Sigmoid colon (tissue), 7 donors: ENCODE measurements around the gene KRTAP1-1. TPM values are rescaled to one million over a fixed set of nuclear protein-coding genes. Genes with fewer than 3 reads are reported as not detected.

ENCODE experiments used
- DNase-seq: peaks from one replicate; pipeline ENCODE4 v3.0.0-alpha.2; 2019
- H3K27ac ChIP-seq, 4 donors: fragments of 200-600 bp; sonication (generic); one replicate each; pipeline ENCODE4 v1.5.1; 2016 to 2019; ENCODE audit warnings: mild to moderate bottlenecking in 1 of 4
- H3K27me3 ChIP-seq, 3 donors: fragments of 200-600 bp; sonication (generic); one replicate each; pipeline ENCODE4 v1.5.1; 2019; ENCODE audit warnings: mild to moderate bottlenecking in 1 of 3
- H3K36me3 ChIP-seq, 4 donors: fragments of 200-600 bp; sonication (generic); one replicate each; pipeline ENCODE4 v1.5.1; 2016 to 2019
- H3K4me1 ChIP-seq, 4 donors: fragments of 200-600 bp; sonication (generic); one replicate each; pipeline ENCODE4 v1.5.1; 2017 to 2019
- H3K4me3 ChIP-seq, 4 donors: fragments of 200-600 bp; sonication (generic); one replicate each; pipeline ENCODE4 v1.5.1; 2017 to 2019; ENCODE audit warnings: mild to moderate bottlenecking in 2 of 4, moderate library complexity in 1 of 4
- H3K9me3 ChIP-seq, 4 donors: fragments of 200-600 bp in 3 of 4; sonication (generic) in 3 of 4; one replicate each; pipeline versions ENCODE4 v1.5.1 to v1.6.1; 2013 to 2019
- CTCF ChIP-seq, 4 experiments: fragments of 450-650 bp in 3 of 4; fragments of 200-600 bp in 1 of 4; IDR thresholded peaks; one replicate each; pipeline ENCODE4 v1.5.1; 2016 to 2019; ENCODE audit warnings: antibody characterized with exemption in 4 of 4, mild to moderate bottlenecking in 3 of 4, moderate library complexity in 2 of 4
- EP300 ChIP-seq, 4 donors: sonication (generic); formaldehyde crosslinking; IDR thresholded peaks; one replicate each; pipeline ENCODE4 v1.6.1; 2017; ENCODE audit warnings: antibody characterized with exemption in 4 of 4
- POLR2A ChIP-seq, 2 donors: fragments of 450-650 bp; IDR thresholded peaks; one replicate each; pipeline ENCODE4 v1.6.1; 2016; ENCODE audit warnings: antibody characterized with exemption in 2 of 2, mild to moderate bottlenecking in 2 of 2, moderate library complexity in 2 of 2
- POLR2AphosphoS5 ChIP-seq, 4 donors: sonication (generic); formaldehyde crosslinking; IDR thresholded peaks; one replicate each; pipeline ENCODE4 v1.6.1; 2017; ENCODE audit warnings: antibody characterized with exemption in 4 of 4
- WGBS, 2 donors: extraction: QIAGEN DNeasy Blood & Tissue Kit; methylation state at CpG; one replicate each; pipeline ENCODE4 v1.1.7; 2013; 5-methylcytosine and 5-hydroxymethylcytosine counted together
- intact Hi-C: fragments of 100-400 bp; cut with DNase I; formaldehyde crosslinking; loops from one replicate; pipeline ENCODE4 v1.15.1; 2023
- polyA plus RNA-seq, 3 donors: library from polyadenylated mRNA; stranded (reverse); fragments of 200-250 nt; gene quantifications; one replicate each; pipeline ENCODE4 v1.2.3, GENCODE V29; 2013
- total RNA-seq, 4 donors: library from RNA; depleted of rRNA; stranded (reverse); fragments of >200 nt; gene quantifications; one replicate each; pipeline ENCODE4 v1.1.0, GENCODE V29; 2016
- donor health status: healthy with polysubstance abuse.
- donor health status: Bipolar disorder and iron deficiency.
- donor health status: healthy.

The KRTAP1-1 gene
- total and polyA plus RNA-seq, 7 donors: not detected

DNA sequence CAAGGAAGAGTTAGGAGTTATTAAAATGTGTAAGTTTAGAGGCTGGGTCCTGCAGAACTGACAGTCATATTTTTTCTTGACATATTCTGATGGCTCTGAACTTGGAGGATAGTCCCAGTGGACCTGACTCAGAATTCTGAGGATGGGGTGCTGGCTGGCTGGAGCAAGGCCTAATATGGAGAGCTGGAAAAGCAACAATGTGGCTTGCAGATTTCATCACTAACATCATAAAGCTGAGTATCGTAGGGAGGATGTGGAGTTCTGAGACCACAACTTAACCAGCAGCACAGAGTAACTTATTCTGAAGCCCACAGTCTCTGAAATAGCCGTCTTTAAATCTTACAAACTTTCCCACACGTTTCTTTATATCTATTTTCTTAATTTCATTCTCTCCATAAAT is 16.6 kb downstream of the KRTAP1-1 start:
- Histone ChIP-seq H3K36me3 (no peaks in the 10 kb centered on the region), H3K9me3 (no peaks in the 10 kb centered on the region), H3K4me1 (no peaks in the 10 kb centered on the region), H3K4me3 (no peak overlapping the region), H3K27ac (no peak overlapping the region), H3K27me3 (peaks cover 0 to 3% (median 0%) of the 10 kb centered on the region in 3 donors)
- DNase-seq: no peak
- intact Hi-C loops: no loop called here
- WGBS, 2 donors: 84 to 93% methylated on average over 3 of the region's 3 CpGs
- TF ChIP-seq POLR2AphosphoS5 (IDR thresholded peaks at IDR 0.05): no peak
- no peak for TF ChIP-seq POLR2A (IDR thresholded peaks at IDR 0.05)

DNA sequence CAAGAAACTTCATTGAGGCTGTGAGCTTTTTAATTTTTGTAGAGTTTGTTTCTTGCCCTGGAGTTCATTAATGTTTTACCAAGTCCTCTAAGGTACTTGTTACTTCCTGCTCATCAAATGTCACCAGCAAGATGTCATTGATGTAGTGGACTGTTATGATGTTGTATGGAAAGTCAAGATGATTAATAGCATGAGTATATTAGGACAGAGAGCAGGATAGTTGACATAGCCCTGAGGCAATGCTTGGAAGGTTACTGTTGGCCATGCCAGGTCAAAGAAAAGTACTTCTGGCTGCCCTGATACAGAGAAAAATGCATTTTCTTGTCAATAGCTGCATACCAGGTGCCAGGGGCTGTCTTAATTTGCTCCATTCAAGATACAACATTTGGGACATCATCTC is 20.9 kb downstream of the KRTAP1-1 start:
- no peaks in the 10 kb centered on the region for H3K36me3 ChIP-seq
- H3K27ac ChIP-seq: no peak overlapping the region
- no peak for DNase-seq
- no peaks in the 10 kb centered on the region for H3K27me3 ChIP-seq
- H3K9me3 ChIP-seq: no peaks in the 10 kb centered on the region
- no peak overlapping the region for H3K4me3 ChIP-seq
- no peaks in the 10 kb centered on the region for H3K4me1 ChIP-seq
- intact Hi-C loops: no loop called here
- TF ChIP-seq EP300 (IDR thresholded peaks at IDR 0.05): no peak
- TF ChIP-seq CTCF (IDR thresholded peaks at IDR 0.05): no peak
- TF ChIP-seq POLR2AphosphoS5 (IDR thresholded peaks at IDR 0.05): no peak
- TF ChIP-seq POLR2A (IDR thresholded peaks at IDR 0.05): no peak

GRCh38 chr17:41019415-41019814 is 21.8 kb downstream of the KRTAP1-1 start:
- no peak for DNase-seq
- Histone ChIP-seq H3K36me3 (no peaks in the 10 kb centered on the region), H3K27ac (no peak overlapping the region), H3K4me1 (no peaks in the 10 kb centered on the region), H3K4me3 (no peak overlapping the region), H3K9me3 (no peaks in the 10 kb centered on the region), H3K27me3 (no peaks in the 10 kb centered on the region)
- intact Hi-C loops: no loop called here
- 97% methylated on average over 3 of the region's 3 CpGs for WGBS, 2 donors
- TF ChIP-seq CTCF (IDR thresholded peaks at IDR 0.05) (no peak), EP300 (IDR thresholded peaks at IDR 0.05) (no peak), POLR2A (IDR thresholded peaks at IDR 0.05) (no peak), POLR2AphosphoS5 (IDR thresholded peaks at IDR 0.05) (no peak)

DNA sequence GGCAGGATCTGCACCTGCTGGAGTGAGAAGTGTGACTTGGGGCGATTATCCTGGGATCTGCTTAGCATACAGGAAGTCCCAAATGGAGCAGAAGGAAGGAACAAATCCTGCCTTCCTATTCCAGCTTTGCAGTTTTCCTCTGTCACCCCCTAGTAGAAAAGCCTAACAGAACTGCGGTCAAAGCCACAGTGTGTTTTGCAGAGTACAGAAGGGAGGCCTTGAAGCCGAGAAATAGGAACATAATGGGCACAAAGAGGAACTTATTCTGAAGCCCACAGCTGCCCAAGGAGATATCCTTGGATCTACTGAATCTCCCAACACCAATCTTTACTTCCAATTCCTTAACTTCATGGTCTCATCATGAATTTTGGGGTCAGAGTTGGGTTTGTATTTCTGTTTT is 22.7 kb downstream of the KRTAP1-1 start:
- H3K9me3 ChIP-seq: no peaks in the 10 kb centered on the region
- WGBS, 2 donors: 68 to 83% methylated on average over 3 of the region's 3 CpGs
- no peak overlapping the region for H3K27ac ChIP-seq
- no peaks in the 10 kb centered on the region for H3K36me3 ChIP-seq
- no peaks in the 10 kb centered on the region for H3K27me3 ChIP-seq
- DNase-seq: no peak
- no peak overlapping the region for H3K4me3 ChIP-seq
- intact Hi-C loops: no loop called here
- TF ChIP-seq POLR2A (IDR thresholded peaks at IDR 0.05): no peak
- no peak for TF ChIP-seq CTCF (IDR thresholded peaks at IDR 0.05)
- no peak for TF ChIP-seq EP300 (IDR thresholded peaks at IDR 0.05)
- no peak for TF ChIP-seq POLR2AphosphoS5 (IDR thresholded peaks at IDR 0.05)
- no peaks in the 10 kb centered on the region for H3K4me1 ChIP-seq

DNA sequence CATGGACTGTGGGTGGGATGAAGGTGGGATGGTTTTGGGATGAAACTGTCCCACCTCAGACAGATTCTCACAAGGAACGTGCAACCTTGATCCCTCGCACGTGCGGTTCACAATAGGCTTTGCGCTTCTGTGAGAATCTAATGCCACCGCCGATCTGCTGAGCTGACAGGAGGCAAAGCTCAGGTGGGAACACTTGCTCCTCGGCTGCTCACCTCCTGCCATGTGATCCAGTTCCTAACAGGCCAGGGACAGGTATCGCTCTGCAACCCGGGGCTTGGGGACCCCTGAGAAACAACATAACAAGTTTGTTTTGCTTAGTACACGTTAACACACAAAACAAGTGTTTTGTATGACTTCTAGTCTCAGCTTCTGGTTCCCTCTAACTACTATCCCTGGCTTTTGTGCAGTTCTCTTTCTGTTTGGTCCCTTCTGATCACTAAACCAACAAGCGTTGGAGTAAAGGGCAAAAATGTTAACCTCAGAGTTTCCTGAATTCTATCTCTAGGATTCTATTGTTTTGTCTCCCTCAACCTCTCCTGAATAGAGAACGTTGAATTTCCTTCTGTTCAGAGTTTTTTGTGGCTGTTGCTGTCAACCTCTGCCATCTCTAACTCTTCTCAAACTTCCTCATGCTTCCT is 24.6 kb downstream of the KRTAP1-1 start:
- H3K27me3 ChIP-seq: no peaks in the 10 kb centered on the region
- H3K27ac ChIP-seq: no peak overlapping the region
- WGBS, 2 donors: 87 to 90% methylated on average over 13 of the region's 13 CpGs
- TF ChIP-seq CTCF (IDR thresholded peaks at IDR 0.05): no peak
- intact Hi-C loops: no loop called here
- H3K4me3 ChIP-seq: no peak overlapping the region
- DNase-seq: no peak
- H3K4me1 ChIP-seq: no peaks in the 10 kb centered on the region
- no peaks in the 10 kb centered on the region for H3K9me3 ChIP-seq
- H3K36me3 ChIP-seq: no peaks in the 10 kb centered on the region
